WERI-Rb-1 (cell line): ENCODE results near the gene SPATA6.

Experiments
- DNase-seq: peaks from one replicate; pipeline ENCODE4 v3.0.0-alpha.2; 2020
- H3K27ac ChIP-seq: fragments of 250-450 bp; sonication (Bioruptor Pico); 2 replicates; pipeline ENCODE4 v1.5.1; 2020; ENCODE audit warnings: mild to moderate bottlenecking, moderate library complexity
- H3K27me3 ChIP-seq: fragments of 250-450 bp; sonication (Bioruptor Pico); 2 replicates; pipeline ENCODE4 v1.5.1; 2021; ENCODE audit warnings: mild to moderate bottlenecking, low read depth, moderate library complexity; ENCODE audit not compliant: insufficient read depth, severe bottlenecking
- H3K36me3 ChIP-seq: fragments of 250-450 bp; sonication (Bioruptor Pico); 2 replicates; pipeline ENCODE4 v1.5.1; 2020; ENCODE audit warnings: mild to moderate bottlenecking, moderate library complexity
- H3K4me3 ChIP-seq: 2 replicates; pipeline ENCODE4 v1.5.1; 2011; ENCODE audit warnings: low read depth, mild to moderate bottlenecking, control low read depth, low read length
- H3K9me3 ChIP-seq: fragments of 250-450 bp; sonication (Bioruptor Pico); 2 replicates; pipeline ENCODE4 v1.5.1; 2021; ENCODE audit warnings: mild to moderate bottlenecking, moderate library complexity; ENCODE audit not compliant: severe bottlenecking
- TF ChIP-seq, protein P1 (sequence below): IDR thresholded peaks from 2 replicates; pipeline ENCODE4 v1.5.1; 2011; ENCODE audit warnings: low read depth, mild to moderate bottlenecking, control low read depth, inconsistent platforms, low read length

SPATA6 gene

GRCh38 chr1:48498096-48498791, 26.2 kb upstream of the SPATA6 start:
- Histone ChIP-seq H3K27me3 (no peaks in the 10 kb centered on the region), H3K27ac (peak overlapping the region; percentile 64), H3K4me3 (peak overlapping the region; percentile 22), H3K36me3 (no peaks in the 10 kb centered on the region), H3K9me3 (no peaks in the 10 kb centered on the region)
- TF ChIP-seq, protein P1, sequence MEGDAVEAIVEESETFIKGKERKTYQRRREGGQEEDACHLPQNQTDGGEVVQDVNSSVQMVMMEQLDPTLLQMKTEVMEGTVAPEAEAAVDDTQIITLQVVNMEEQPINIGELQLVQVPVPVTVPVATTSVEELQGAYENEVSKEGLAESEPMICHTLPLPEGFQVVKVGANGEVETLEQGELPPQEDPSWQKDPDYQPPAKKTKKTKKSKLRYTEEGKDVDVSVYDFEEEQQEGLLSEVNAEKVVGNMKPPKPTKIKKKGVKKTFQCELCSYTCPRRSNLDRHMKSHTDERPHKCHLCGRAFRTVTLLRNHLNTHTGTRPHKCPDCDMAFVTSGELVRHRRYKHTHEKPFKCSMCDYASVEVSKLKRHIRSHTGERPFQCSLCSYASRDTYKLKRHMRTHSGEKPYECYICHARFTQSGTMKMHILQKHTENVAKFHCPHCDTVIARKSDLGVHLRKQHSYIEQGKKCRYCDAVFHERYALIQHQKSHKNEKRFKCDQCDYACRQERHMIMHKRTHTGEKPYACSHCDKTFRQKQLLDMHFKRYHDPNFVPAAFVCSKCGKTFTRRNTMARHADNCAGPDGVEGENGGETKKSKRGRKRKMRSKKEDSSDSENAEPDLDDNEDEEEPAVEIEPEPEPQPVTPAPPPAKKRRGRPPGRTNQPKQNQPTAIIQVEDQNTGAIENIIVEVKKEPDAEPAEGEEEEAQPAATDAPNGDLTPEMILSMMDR, result peak; percentile 91
- DNase-seq, result peak; percentile 88

- Histone ChIP-seq H3K27ac (peak overlapping the region; percentile 51), H3K9me3 (no peaks in the 10 kb centered on the region), H3K4me3 (no peak overlapping the region), H3K36me3 (no peaks in the 10 kb centered on the region), H3K27me3 (no peaks in the 10 kb centered on the region)
- TF ChIP-seq, protein P1, result no peak
- no peak for DNase-seq
Observed at GRCh38 chr1:48495911-48496310, 23.9 kb upstream of the SPATA6 start.

GRCh38 chr1:48495166-48495565, 23.2 kb upstream of the SPATA6 start:
- Histone ChIP-seq H3K36me3 (no peaks in the 10 kb centered on the region), H3K9me3 (no peaks in the 10 kb centered on the region), H3K4me3 (no peak overlapping the region), H3K27me3 (no peaks in the 10 kb centered on the region), H3K27ac (peak overlapping the region; percentile 51)
- TF ChIP-seq, protein P1, result no peak
- peak; percentile 63 for DNase-seq

DNA sequence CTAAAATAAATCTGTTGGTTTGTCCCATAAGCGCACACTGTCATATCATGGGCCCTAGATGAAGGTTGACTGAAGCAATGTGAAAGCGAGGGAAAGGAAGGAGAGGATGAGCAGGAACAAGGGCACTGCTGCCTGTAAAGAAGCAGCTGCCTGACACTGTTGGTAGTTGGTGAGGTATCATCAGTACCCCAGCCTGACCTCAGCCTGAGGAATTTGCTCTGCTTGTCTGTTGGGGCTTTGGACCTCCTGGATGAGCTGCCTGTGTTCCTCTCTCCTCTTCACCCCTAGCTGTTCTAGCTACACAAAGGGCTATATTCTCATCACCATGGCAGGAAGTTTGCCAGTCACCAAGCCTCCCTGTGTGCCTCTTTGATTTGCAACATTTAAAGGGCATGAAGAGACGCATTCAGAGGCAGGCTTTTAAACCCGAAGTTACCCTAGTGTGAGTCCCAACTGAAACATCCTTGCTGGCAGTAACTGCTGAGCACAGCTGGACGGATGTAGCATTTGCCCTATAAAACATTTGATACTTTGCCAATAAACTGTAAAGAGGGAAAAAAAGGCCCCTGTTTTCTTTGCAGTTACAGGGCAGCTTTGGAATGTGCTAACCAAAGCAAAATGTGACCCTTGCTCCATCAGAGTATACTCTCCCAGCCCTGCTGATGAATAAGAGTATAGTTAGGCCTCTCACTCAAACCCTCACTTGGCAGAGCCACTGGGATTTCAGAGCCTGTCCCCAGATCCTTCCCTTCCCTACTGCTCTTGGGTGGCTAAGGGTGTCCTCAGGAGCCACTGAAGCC, 22.2 kb upstream of the SPATA6 start:
- TF ChIP-seq, protein P1, result no peak
- H3K9me3 ChIP-seq, result no peaks in the 10 kb centered on the region
- no peaks in the 10 kb centered on the region for H3K27me3 ChIP-seq
- H3K4me3 ChIP-seq, result no peak overlapping the region
- DNase-seq, result no peak
- H3K27ac ChIP-seq, result no peak overlapping the region
- H3K36me3 ChIP-seq, result no peaks in the 10 kb centered on the region

GRCh38 chr1:48493041-48493440, 21.0 kb upstream of the SPATA6 start:
- no peak for DNase-seq
- Histone ChIP-seq H3K4me3 (no peak overlapping the region), H3K27ac (no peak overlapping the region), H3K27me3 (no peaks in the 10 kb centered on the region), H3K9me3 (no peaks in the 10 kb centered on the region), H3K36me3 (no peaks in the 10 kb centered on the region)
- TF ChIP-seq, protein P1, result no peak
